Trophoblast cell (in vitro differentiated cells and primary cell): ENCODE data around the gene ZFTA.

Experiments used
- DNase-seq, 2 donors: peaks; one replicate each; pipeline ENCODE4 v3.0.0-alpha.2; 2016
- H2AFZ ChIP-seq: 2 replicates; pipeline ENCODE4 v1.6.1; 2013; ENCODE audit warnings: low read length, moderate library complexity, mild to moderate bottlenecking; ENCODE audit not compliant: insufficient read depth, poor library complexity
- H2AK5ac ChIP-seq: 2 replicates; pipeline ENCODE4 v1.6.1; 2013; ENCODE audit warnings: mild to moderate bottlenecking, low read length
- H2BK120ac ChIP-seq: 2 replicates; pipeline ENCODE4 v1.6.1; 2013; ENCODE audit warnings: low read length, mild to moderate bottlenecking, moderate library complexity; ENCODE audit not compliant: insufficient read depth, poor library complexity
- H2BK12ac ChIP-seq: 2 replicates; pipeline ENCODE4 v1.6.1; 2013; ENCODE audit warnings: mild to moderate bottlenecking, low read length, moderate library complexity
- H2BK5ac ChIP-seq: 2 replicates; pipeline ENCODE4 v1.6.1; 2013; ENCODE audit warnings: low read length, low read depth, moderate library complexity, mild to moderate bottlenecking; ENCODE audit not compliant: poor library complexity
- H3K14ac ChIP-seq: 2 replicates; pipeline ENCODE4 v1.6.1; 2013; ENCODE audit warnings: mild to moderate bottlenecking, low read length
- H3K18ac ChIP-seq: 2 replicates; pipeline ENCODE4 v1.6.1; 2013; ENCODE audit warnings: mild to moderate bottlenecking, low read length
- H3K23ac ChIP-seq: 2 replicates; pipeline ENCODE4 v1.6.1; 2013; ENCODE audit warnings: low read length
- H3K27ac ChIP-seq: 2 replicates; pipeline ENCODE4 v1.5.1; 2013; ENCODE audit warnings: low read depth, mild to moderate bottlenecking, inconsistent platforms, low read length, moderate library complexity
- H3K27me3 ChIP-seq: 2 replicates; pipeline ENCODE4 v1.6.1; 2013; ENCODE audit warnings: inconsistent platforms, mild to moderate bottlenecking, low read length, moderate library complexity; ENCODE audit not compliant: insufficient read depth
- H3K36me3 ChIP-seq, 2 experiments: 1 replicate in 1 of 2; 2 replicates in 1 of 2; pipeline ENCODE4 v1.6.1; 2013; ENCODE audit warnings: low read length in 2 of 2, mild to moderate bottlenecking in 2 of 2, moderate library complexity in 1 of 2; ENCODE audit not compliant: insufficient read depth in 2 of 2, control insufficient read depth in 1 of 2
- H3K4ac ChIP-seq: 2 replicates; pipeline ENCODE4 v1.6.1; 2013; ENCODE audit warnings: low read depth, mild to moderate bottlenecking, low read length, moderate library complexity
- H3K4me1 ChIP-seq, 2 experiments: 1 replicate in 1 of 2; 2 replicates in 1 of 2; pipeline ENCODE4 v1.6.1; 2013; ENCODE audit warnings: low read length in 2 of 2, mild to moderate bottlenecking in 2 of 2, moderate library complexity in 1 of 2; ENCODE audit not compliant: insufficient read depth in 2 of 2, control insufficient read depth in 1 of 2
- H3K4me2 ChIP-seq: 2 replicates; pipeline ENCODE4 v1.6.1; 2013; ENCODE audit warnings: inconsistent platforms, mild to moderate bottlenecking, low read length, moderate library complexity
- H3K4me3 ChIP-seq: 2 replicates; pipeline ENCODE4 v1.5.1; 2013; ENCODE audit warnings: mild to moderate bottlenecking, low read depth, low read length, inconsistent platforms
- H3K79me1 ChIP-seq: one replicate; pipeline ENCODE4 v1.6.1; 2013; ENCODE audit warnings: low read length
- H3K79me2 ChIP-seq: 2 replicates; pipeline ENCODE4 v1.6.1; 2013; ENCODE audit warnings: low read length, mild to moderate bottlenecking; ENCODE audit not compliant: control insufficient read depth, insufficient read depth, poor library complexity
- H3K9ac ChIP-seq: 2 replicates; pipeline ENCODE4 v1.6.1; 2013; ENCODE audit warnings: mild to moderate bottlenecking, low read length
- H3K9me3 ChIP-seq: 2 replicates; pipeline ENCODE4 v1.6.1; 2013; ENCODE audit warnings: low read depth, mild to moderate bottlenecking, control low read depth, inconsistent platforms, low read length; ENCODE audit not compliant: insufficient read depth
- H4K12ac ChIP-seq: 2 replicates; pipeline ENCODE4 v1.6.1; 2013; ENCODE audit warnings: low read depth, mild to moderate bottlenecking, low read length, moderate library complexity
- H4K8ac ChIP-seq: 2 replicates; pipeline ENCODE4 v1.6.1; 2013; ENCODE audit warnings: low read depth, mild to moderate bottlenecking, low read length, moderate library complexity
- H4K91ac ChIP-seq: one replicate; pipeline ENCODE4 v1.6.1; 2013; ENCODE audit warnings: low read depth, mild to moderate bottlenecking, low read length, moderate library complexity
- WGBS: extraction: QIAGEN DNeasy Blood & Tissue Kit; methylation state at CpG from one replicate; pipeline ENCODE4 v1.1.7; 2013; ENCODE audit warnings: missing lambda C conversion rate; ENCODE audit not compliant: insufficient read length, insufficient coverage; ENCODE audit errors: extremely low coverage; 5-methylcytosine and 5-hydroxymethylcytosine counted together

The ZFTA gene

GRCh38 chr11:63814383-63814736 is 45.8 kb upstream of the ZFTA start:
- Histone ChIP-seq H2BK120ac (no peak overlapping the region), H3K79me1 (peaks cover 10% of the 10 kb centered on the region), H3K9ac (peak overlapping the region; percentile 96), H2BK12ac (no peak overlapping the region), H4K91ac (no peak overlapping the region), H2AFZ (peak overlapping the region; percentile 38), H3K36me3 (peaks cover 33 to 35% of the 10 kb centered on the region in 2 experiments), H3K4me1 (peaks cover 8 to 13% of the 10 kb centered on the region in 2 experiments), H2AK5ac (no peak overlapping the region), H3K14ac (no peak overlapping the region), H3K4ac (peak overlapping the region; percentile 95), H3K18ac (peak overlapping the region; percentile 76), H3K27me3 (no peaks in the 10 kb centered on the region), H3K4me3 (peak overlapping the region; percentile 97), H3K4me2 (peak overlapping the region; percentile 71), H2BK5ac (no peak overlapping the region), H4K12ac (no peak overlapping the region), H3K27ac (no peak overlapping the region), H3K79me2 (peaks cover 14% of the 10 kb centered on the region), H3K9me3 (no peaks in the 10 kb centered on the region), H3K23ac (no peak overlapping the region), H4K8ac (no peak overlapping the region)
- whole genome bisulfite sequencing: no CpG with 5 or more reads among the region's 7 CpGs
- DNase-seq: no peak

- H3K9me3 ChIP-seq: no peaks in the 10 kb centered on the region
- peak overlapping the region; percentile 6 for H2BK12ac ChIP-seq
- peak overlapping the region; percentile 83 for H3K14ac ChIP-seq
- H4K91ac ChIP-seq: peak overlapping the region; percentile 73
- WGBS: no CpG with 5 or more reads among the region's 74 CpGs
- H3K79me1 ChIP-seq: peaks cover 10% of the 10 kb centered on the region
- H3K4ac ChIP-seq: peak overlapping the region; percentile 95
- H4K12ac ChIP-seq: peak overlapping the region; percentile 31
- H2AFZ ChIP-seq: peak overlapping the region; percentile 38
- H2BK120ac ChIP-seq: peak overlapping the region; percentile 78
- no peak overlapping the region for H3K23ac ChIP-seq
- H3K4me3 ChIP-seq: peak overlapping the region; percentile 97
- H3K18ac ChIP-seq: peak overlapping the region; percentile 76
- peak overlapping the region; percentile 32 for H2AK5ac ChIP-seq
- H3K9ac ChIP-seq: peak overlapping the region; percentile 96
- H3K4me1 ChIP-seq: peaks cover 8 to 13% of the 10 kb centered on the region in 2 experiments
- H2BK5ac ChIP-seq: peak overlapping the region; percentile 87
- H4K8ac ChIP-seq: peak overlapping the region; percentile 67
- peak in 1 of 2 donors; percentile 45 for DNase-seq
- peaks cover 14% of the 10 kb centered on the region for H3K79me2 ChIP-seq
- no peaks in the 10 kb centered on the region for H3K27me3 ChIP-seq
- H3K36me3 ChIP-seq: peaks cover 27 to 29% of the 10 kb centered on the region in 2 experiments
- H3K27ac ChIP-seq: peak overlapping the region; percentile 58
- H3K4me2 ChIP-seq: peak overlapping the region; percentile 71
Observed at GRCh38 chr11:63813563-63814382, 45.2 kb upstream of the ZFTA start.

GRCh38 chr11:63813035-63813562 is 44.5 kb upstream of the ZFTA start, which contains the start of gene SPINDOC:
Gene SPINDOC, plus strand, starts transcription at chr11:63813456. Its CDS starts 231 bp downstream, at chr11:63813687.
- peaks cover 14% of the 10 kb centered on the region for H3K79me2 ChIP-seq
- H3K23ac ChIP-seq: no peak within 1 kb of the TSS
- H3K4ac ChIP-seq: peak within 1 kb of the TSS; percentile 95
- H4K8ac ChIP-seq: peak within 1 kb of the TSS; percentile 67
- peak within 1 kb of the TSS; percentile 38 for H2AFZ ChIP-seq
- peak within 1 kb of the TSS; percentile 97 for H3K4me2 ChIP-seq
- H3K27ac ChIP-seq: peak within 1 kb of the TSS; percentile 58
- WGBS: no CpG with 5 or more reads among the region's 65 CpGs
- peak within 1 kb of the TSS; percentile 96 for H3K9ac ChIP-seq
- peaks cover 21 to 22% of the 10 kb centered on the region in 2 experiments for H3K36me3 ChIP-seq
- H3K79me1 ChIP-seq: peaks cover 10% of the 10 kb centered on the region
- H3K18ac ChIP-seq: peak within 1 kb of the TSS; percentile 76
- peak within 1 kb of the TSS; percentile 78 for H2BK120ac ChIP-seq
- peaks cover 8 to 13% of the 10 kb centered on the region in 2 experiments for H3K4me1 ChIP-seq
- H4K12ac ChIP-seq: peak within 1 kb of the TSS; percentile 31
- H2BK12ac ChIP-seq: peak within 1 kb of the TSS; percentile 42
- H3K9me3 ChIP-seq: no peaks in the 10 kb centered on the region
- peak within 1 kb of the TSS; percentile 87 for H2BK5ac ChIP-seq
- peak; percentile 28 to 71 for DNase-seq
- peak within 1 kb of the TSS; percentile 32 for H2AK5ac ChIP-seq
- peak within 1 kb of the TSS; percentile 83 for H3K14ac ChIP-seq
- no peaks in the 10 kb centered on the region for H3K27me3 ChIP-seq
- H3K4me3 ChIP-seq: peak within 1 kb of the TSS; percentile 97
- H4K91ac ChIP-seq: peak within 1 kb of the TSS; percentile 73

- H2BK12ac ChIP-seq: no peak overlapping the region
- H3K9me3 ChIP-seq: no peaks in the 10 kb centered on the region
Observed at GRCh38 chr11:63811522-63811921, 42.9 kb upstream of the ZFTA start.

More at GRCh38 chr11:63811522-63811921, 42.9 kb upstream of the ZFTA start:
- H3K27me3 ChIP-seq: no peaks in the 10 kb centered on the region
- H3K14ac ChIP-seq: no peak overlapping the region
- no peak overlapping the region for H4K8ac ChIP-seq
- no peak for DNase-seq
- H3K27ac ChIP-seq: no peak overlapping the region
- no peak overlapping the region for H4K12ac ChIP-seq
- H2BK120ac ChIP-seq: no peak overlapping the region
- H3K4me2 ChIP-seq: no peak overlapping the region
- no peak overlapping the region for H2BK5ac ChIP-seq
- H3K79me2 ChIP-seq: peaks cover 14% of the 10 kb centered on the region
- peaks cover 6 to 10% of the 10 kb centered on the region in 2 experiments for H3K36me3 ChIP-seq
- H3K9ac ChIP-seq: no peak overlapping the region
- no peak overlapping the region for H4K91ac ChIP-seq
- H3K4ac ChIP-seq: no peak overlapping the region
- no CpG with 5 or more reads among the region's 3 CpGs for WGBS
- no peak overlapping the region for H3K18ac ChIP-seq
- H3K4me3 ChIP-seq: no peak overlapping the region
- no peak overlapping the region for H3K23ac ChIP-seq
- H3K79me1 ChIP-seq: peaks cover 10% of the 10 kb centered on the region
- no peak overlapping the region for H2AFZ ChIP-seq
- H2AK5ac ChIP-seq: no peak overlapping the region
- H3K4me1 ChIP-seq: peaks cover 8 to 17% of the 10 kb centered on the region in 2 experiments
